Neural cell (in vitro differentiated cells): ENCODE results near the gene ALDH1B1.

ENCODE experiments used
- EP300 ChIP-seq: fragments of 450-650 bp; conservative IDR thresholded peaks from 2 replicates; pipeline ENCODE4 v1.6.1; 2014; ENCODE audit warnings: antibody characterized with exemption, mild to moderate bottlenecking, moderate library complexity; ENCODE audit not compliant: poor library complexity, severe bottlenecking
- REST ChIP-seq: IDR thresholded peaks from 2 replicates; pipeline ENCODE4 v1.6.1; 2012; ENCODE audit warnings: borderline replicate concordance

GRCh38 chr9:38431116-38431515, 38.6 kb downstream of the ALDH1B1 start:
- TF ChIP-seq REST (no peak), EP300 (no peak)
